ENCODE results near the gene CAND2. TPM values are rescaled to one million over a fixed set of nuclear protein-coding genes. Genes with fewer than 3 reads are reported as not detected.

CAND2 gene
- total and polyA plus RNA-seq, 2 experiments from 2014 or later = 5.6 to 20.5 TPM

- Mint-ChIP-seq H3K36me3 (ENCODE audit: low read depth) (peaks cover 4% of the 10 kb centered on the region; the same call in 1 of the 3 replicates), H3K27me3 (ENCODE audit: insufficient read depth, low read depth, poor library complexity) (peaks cover 9% of the 10 kb centered on the region), H3K4me1 (peaks cover 7% of the 10 kb centered on the region), H3K4me3 (no peak overlapping the region), H3K27ac (no peak overlapping the region), H3K9me3 (peaks cover 18% of the 10 kb centered on the region)
- H3K36me3 ChIP-seq (ENCODE audit: insufficient read depth) = no peaks in the 10 kb centered on the region
- H3K4me2 ChIP-seq = no peak overlapping the region
- no peak overlapping the region for H3K4me3 ChIP-seq
- TF ChIP-seq ZNF462 (CRISPR knock-in tag; IDR thresholded peaks at IDR 0.05) (no peak), CTCF (conservative IDR thresholded peaks at IDR 0.05; ENCODE audit: low read depth in 2 of 2) (no peak), NANOG (IDR thresholded peaks at IDR 0.05; ENCODE audit: borderline replicate concordance) (no peak), CREB1 (CRISPR knock-in tag; IDR thresholded peaks at IDR 0.05; ENCODE audit: low read depth) (no peak), JUNB (IDR thresholded peaks at IDR 0.05; ENCODE audit: unreplicated experiment) (no peak), EZH2phosphoT487 (IDR thresholded peaks at IDR 0.05; ENCODE audit: unreplicated experiment) (no peak), EZH2 (IDR thresholded peaks at IDR 0.05; ENCODE audit: low read depth, unreplicated experiment) (no peak), REST (IDR thresholded peaks at IDR 0.05; ENCODE audit: unreplicated experiment) (no peak), ZNF114 (CRISPR knock-in tag; IDR thresholded peaks at IDR 0.05) (no peak), POLR2AphosphoS5 (IDR thresholded peaks at IDR 0.05; ENCODE audit: low read depth) (no peak), ZNF331 (CRISPR knock-in tag; IDR thresholded peaks at IDR 0.05; ENCODE audit: low read depth) (no peak), STAT1 (IDR thresholded peaks at IDR 0.05; ENCODE audit: unreplicated experiment) (no peak), ETS1 (IDR thresholded peaks at IDR 0.05) (no peak)
- no peak for DNase-seq (ENCODE audit: low spot score)
- H3K79me2 ChIP-seq (replicated peaks; ENCODE audit: insufficient read depth) = no peaks in the 10 kb centered on the region
- no peaks in the 10 kb centered on the region for H3F3A ChIP-seq (replicated peaks; ENCODE audit: low read depth)
- H4K20me1 ChIP-seq (replicated peaks; ENCODE audit: insufficient read depth) = no peaks in the 10 kb centered on the region
- no peaks in the 10 kb centered on the region for H3K9me2 ChIP-seq (ENCODE audit: insufficient read depth)
- ATAC-seq = no peak
- H3K4me1 ChIP-seq (ENCODE audit: insufficient read depth) = peaks cover 3% of the 10 kb centered on the region; the same call in 1 of the 2 replicates
- H2AFZ ChIP-seq = no peak overlapping the region
- peaks cover 3% of the 10 kb centered on the region; the same call in 1 of the 2 replicates for H3K27me3 ChIP-seq (ENCODE audit: insufficient read depth)
- no peak overlapping the region for H3K27ac ChIP-seq (ENCODE audit: low read depth)
Observed at GRCh38 chr3:12866836-12867235, 70.4 kb downstream of the CAND2 start.
